GM21423 (cell line): ENCODE data around the gene NAT8.
"Not testable (repeated sequence)": the region's sequence is repeated elsewhere in the genome, so short reads cannot be mapped to it uniquely, and the experiment has no call there.

Source experiments
- ATAC-seq: cut with Tn5 transposase; IDR thresholded peaks from one replicate; pipeline ENCODE4 v1.9.1; 2021; ENCODE audit warnings: mild to moderate bottlenecking, moderate library complexity; ENCODE audit not compliant: unreplicated experiment

The NAT8 gene, protein sequence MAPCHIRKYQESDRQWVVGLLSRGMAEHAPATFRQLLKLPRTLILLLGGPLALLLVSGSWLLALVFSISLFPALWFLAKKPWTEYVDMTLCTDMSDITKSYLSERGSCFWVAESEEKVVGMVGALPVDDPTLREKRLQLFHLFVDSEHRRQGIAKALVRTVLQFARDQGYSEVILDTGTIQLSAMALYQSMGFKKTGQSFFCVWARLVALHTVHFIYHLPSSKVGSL

DNA sequence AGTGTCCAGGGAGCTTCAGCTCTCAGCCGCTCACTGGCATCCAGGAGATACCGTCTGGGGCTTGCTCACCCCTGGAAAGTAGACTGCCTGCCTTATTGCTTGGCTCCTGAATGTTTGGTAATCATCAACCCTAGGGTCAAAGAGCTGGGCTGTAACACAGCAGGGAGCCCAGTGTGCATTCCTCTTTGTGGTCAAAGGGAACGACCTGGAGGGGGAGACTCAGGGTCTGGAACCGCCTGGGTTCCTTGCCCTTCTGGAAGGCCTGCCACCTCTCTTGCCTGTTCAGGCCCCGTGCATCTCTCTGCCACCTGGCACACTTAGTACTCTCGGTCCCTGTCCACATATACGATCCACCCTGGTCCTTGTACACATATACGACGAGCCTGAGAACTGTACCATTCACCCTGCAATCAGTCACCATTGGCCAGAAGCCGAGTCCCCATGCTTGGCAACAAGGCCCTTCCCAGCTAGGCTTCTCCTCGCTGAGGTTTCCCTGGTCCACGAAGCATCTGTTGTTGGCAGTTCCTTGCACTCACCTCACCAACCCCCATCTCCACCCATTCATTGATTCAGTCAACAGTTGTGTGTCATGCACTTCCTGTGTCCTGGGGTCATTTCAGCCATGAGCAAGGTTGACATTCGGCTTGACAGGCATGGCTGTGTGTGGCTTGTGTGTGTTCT is at the start of gene NAT8:
TSS of gene NAT8 (minus strand) at position 85 of the 681 bp plus-strand sequence. CDS start 794 bp downstream, outside the sequence.
- no peak for ATAC-seq

DNA sequence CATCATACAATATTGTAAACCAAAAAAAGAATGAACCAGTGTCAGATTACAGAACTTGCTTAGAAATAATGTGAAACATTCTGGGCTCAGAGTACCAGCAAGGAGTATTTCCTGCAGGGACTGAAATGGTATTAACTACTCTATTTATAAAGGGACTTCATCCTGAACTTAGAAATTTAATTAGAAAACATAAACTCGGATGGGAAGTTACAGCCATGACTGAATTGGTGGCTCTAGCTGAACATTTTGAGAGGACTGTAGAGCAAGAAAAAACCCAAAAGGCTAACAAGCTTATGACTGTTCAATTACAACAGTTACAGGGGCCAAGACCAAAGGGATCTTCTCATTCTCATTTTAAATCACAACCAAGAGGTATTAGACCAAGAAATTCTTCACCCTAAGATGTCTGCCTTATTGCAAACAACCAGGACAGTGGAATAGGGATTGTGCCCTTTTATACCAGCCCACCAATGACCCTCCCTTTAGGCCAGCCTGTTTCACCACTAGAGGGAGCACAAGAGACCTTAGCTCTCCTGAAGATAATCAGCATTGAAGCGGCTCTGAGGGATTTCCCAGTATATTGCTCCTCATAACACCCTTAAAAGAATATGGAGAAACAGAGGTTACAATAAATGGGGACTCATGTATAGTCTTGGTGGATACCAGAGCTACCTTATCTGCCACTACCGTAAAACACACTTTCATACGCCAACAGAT is 48.3 kb upstream of the NAT8 start:
- ATAC-seq = peak; percentile 58

DNA sequence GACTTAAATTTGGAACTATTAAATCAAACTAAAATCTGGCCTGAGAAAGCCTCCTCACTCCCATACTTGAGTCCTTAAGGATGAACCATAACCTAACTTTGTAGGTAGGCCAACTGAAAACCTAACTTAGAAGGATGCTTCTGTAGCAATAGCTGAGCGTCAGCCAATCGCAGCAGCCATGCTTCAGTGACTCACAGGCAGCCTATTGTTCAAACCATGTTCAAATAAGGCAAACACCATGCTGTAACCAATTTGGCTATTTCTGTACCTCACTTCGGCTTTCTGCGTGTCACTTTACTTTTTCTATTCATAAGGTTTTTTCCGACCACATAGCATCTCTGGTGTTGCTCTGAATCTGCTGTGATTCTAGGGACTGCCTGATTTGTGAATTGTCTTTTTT is 46.3 kb upstream of the NAT8 start:
- not testable (repeated sequence) for ATAC-seq

DNA sequence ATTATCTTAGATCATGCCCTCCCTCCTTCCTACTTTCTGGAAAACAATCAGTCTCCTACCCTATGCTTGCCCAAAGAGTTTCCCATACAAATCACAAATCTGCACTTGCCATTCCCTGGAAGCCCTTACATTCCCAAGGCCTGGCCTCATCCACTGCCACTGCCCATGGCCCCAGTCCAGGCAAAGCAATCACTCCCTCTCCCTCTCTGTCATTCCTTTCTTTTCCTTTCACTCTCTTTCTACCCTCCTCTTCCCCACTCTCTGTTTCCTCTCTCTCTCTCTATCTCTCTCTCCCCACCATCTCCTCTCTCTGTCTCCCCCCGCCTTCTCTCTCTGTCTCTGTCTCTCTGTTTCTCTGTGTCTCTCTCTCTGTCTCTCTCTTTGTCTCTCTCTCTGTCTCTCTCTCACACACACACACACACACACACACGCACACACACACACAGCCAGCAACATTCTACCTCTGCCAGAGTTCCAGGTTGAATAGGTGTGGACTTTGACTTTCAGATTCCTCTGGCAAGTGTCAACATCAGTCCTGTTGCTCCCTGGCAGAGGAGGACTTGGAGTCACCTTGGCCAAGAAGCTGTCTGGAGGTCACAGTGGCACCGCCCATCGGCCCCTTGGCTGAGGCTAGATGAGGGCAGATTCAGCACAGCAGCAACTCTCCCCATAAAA is 43.7 kb upstream of the NAT8 start:
- no peak for ATAC-seq

DNA sequence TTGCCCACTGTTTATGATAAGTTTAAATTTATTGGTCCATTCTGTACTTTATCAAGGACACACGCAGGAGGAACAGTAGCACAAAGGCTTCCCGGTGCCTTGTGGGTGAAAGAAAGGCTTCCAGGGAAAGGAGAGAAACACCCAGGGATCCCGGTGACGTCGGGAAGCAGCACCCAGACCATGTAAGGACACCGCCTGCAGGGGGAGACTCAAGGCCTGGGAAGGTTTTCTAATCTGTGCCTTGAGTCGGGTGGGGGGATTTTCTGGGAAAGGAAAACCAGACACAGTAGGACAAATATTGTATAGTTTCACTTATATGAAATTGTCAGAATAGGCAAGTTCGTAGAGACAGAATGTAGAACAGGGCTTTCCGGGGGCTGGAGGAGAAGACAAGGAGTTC is 42.7 kb upstream of the NAT8 start:
- not testable (repeated sequence) for ATAC-seq

DNA sequence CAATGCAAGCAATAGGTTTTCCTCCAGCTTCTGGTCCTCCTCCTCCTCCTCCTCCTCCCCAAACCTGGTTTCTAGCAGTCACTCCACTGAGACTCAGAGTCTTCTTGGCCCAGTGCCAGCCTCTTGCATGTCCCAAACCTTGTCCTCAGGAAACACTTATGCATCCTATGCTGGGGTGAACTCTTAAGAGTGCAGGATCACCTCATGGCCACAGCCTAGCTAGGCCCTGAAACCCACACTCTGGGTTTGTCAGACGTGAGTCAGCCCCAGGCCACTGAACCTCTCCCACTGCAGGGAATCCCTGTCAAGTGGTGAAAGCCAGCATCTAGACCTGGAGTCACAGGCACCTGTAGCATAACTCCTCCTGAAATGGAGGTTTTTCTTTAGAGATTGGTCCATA is 42.1 kb upstream of the NAT8 start:
- not testable (repeated sequence) for ATAC-seq

DNA sequence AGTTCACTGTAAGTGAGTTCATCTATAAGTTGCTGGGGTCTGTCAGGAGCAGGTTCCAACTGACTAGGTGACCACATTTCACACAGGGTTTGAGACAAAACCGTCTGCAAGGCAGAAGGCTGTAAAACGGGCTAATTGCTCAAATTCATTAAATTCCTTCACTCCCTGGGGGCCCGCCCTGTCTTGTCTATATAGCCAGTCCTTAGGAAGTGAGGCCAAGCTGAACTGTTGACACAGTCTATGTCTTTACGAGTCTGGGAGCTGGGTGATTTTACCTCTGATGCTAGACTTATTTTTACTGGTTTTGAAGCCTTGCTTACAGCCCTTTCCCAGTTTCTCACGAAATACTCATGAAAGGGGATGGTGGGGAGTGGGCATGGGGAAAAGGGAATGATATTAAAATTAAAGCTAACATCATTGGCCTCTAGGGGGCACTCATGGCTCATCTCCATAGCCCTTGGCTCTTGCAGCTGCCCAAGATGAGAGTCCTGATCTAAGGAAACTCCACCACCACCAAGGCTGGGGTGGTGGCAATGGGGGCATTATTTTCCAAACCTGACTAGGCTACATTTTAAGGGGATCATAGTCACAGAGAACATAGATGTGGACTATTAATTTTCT is 37.8 kb upstream of the NAT8 start:
- ATAC-seq = not testable (repeated sequence)

DNA sequence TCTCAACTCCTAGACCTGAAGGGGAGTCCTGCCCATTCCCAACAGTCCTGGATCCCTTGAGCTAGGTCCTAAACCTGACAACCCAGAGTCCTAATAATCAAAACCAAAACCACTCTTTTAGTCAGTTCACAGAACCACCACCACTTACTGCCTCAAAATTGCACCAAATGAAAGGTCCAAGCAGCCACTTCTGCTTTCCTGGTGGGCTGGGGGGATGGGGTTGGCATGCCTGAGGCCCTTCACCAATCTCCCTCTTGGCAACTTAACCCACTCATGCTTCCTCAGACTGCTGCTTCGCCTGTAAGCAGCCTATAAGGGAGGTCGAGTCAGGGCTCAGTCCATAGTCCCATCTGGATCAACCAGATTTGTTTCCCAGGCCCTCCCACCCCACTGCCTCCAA is 37.0 kb upstream of the NAT8 start:
- ATAC-seq = not testable (repeated sequence)

DNA sequence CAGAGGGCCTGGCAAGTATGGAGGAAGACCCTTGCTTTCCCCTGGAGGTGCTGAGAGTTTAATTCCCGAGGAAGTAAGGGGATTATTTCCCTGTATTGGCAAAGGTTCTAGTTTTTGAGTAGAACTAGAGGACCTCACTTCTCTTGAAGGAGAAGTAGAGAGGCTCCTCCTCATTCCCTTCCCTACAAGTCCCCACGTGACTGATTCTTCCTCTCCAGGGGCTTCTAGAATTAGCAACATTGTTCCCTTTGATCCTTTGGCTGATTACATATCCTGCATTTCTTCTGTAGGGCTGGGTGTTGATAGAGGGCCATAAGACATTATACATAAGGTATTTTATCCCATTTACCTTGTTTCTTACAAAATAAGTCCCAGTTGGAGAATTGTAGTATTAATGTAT is 35.8 kb upstream of the NAT8 start:
- not testable (repeated sequence) for ATAC-seq

DNA sequence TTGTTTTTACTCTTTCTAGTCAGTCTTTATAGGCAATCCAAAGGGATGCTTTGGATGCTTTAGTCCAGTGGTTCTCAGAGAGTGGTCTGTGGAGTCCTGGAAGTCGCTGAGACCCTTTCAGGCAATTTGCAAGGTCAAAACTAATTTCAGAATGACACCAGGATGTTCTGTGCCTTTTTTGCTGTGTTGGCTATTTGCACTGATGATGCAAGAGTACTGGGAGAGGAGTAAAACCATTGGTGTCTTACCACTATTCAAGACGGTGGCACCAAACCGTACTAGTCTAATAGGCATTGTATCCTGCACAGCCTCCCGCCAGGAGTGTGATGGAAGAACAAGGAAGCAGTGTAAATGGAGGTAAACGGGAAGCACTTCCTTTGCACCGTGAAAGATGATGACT is 34.0 kb upstream of the NAT8 start:
- ATAC-seq = not testable (repeated sequence)

DNA sequence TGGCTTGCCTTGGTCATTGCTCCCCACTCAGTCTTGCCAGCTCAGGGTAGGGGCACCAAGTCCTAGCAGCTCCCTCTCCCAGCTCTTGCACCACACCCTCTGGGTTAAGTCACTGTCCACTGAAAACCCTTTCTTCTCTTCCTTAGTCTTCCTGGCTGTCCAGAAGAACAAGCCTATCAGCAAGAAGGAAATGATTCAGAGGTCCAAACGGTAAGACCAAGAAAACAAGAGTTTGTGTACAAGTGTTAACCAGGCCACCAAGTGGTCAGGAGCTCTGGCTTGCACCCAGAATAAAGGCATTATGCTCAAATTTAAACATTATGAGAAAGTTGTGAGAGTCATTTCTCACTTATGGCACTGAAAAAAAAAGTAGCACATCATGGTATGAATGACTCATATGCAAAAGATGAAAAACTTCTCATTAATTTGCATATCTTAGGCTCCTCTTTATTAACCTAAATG is 32.5 kb upstream of the NAT8 start:
- not testable (repeated sequence) for ATAC-seq

DNA sequence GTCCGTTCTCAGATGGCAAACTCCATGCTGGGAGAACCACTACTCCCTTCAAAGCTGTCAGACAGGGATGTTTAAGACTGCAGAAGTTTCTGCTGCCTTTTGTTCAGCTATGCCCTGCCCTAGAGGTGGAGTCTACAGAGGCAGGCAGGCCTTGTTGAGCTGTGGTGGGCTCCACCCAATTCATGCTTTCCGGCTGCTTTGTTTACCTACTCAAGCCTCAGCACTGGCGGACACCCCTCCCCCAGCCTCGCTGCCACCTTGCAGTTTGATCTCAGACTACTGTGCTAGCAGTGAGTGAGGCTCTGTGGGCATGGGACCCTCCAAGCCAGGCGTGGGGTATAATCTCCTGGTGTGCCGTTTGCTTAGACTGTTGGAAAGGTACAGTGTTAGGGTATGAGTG is 27.8 kb upstream of the NAT8 start:
- not testable (repeated sequence) for ATAC-seq

DNA sequence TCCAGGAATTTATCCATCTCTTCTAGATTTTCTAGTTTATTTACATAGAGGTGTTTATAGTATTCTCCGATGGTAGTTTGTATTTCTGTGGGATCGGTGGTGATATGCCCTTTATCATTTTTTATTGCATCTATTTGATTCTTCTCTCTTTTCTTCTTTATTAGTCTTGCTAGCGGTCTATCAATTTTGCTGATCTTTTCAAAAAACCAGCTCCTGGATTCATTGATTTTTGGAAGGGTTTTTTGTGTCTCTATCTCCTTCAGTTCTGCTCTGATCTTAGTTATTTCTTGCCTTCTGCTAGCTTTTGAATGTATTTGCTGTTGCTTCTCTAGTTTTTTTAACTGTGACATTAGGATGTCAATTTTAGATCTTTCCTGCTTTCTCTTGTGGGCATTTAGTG is 25.0 kb upstream of the NAT8 start:
- not testable (repeated sequence) for ATAC-seq

DNA sequence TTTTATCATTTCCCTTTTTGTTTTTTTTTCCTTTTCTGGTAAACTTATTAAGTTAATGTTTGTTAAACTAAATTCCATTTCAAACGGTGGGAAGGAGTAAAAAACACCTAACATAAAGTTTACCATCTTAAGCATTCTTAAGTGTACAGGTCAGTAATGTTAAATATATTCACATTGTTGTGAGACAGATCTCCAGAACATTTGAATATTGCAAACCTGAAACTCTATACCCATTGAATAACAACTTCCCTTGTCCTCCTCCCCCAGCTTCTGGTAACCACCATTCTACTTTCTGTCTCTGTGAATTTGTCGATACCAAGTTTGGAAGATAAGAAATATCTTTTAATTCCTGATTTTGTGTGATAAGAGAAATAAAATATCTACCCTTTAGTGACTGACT is 12.0 kb upstream of the NAT8 start:
- ATAC-seq = no peak

DNA sequence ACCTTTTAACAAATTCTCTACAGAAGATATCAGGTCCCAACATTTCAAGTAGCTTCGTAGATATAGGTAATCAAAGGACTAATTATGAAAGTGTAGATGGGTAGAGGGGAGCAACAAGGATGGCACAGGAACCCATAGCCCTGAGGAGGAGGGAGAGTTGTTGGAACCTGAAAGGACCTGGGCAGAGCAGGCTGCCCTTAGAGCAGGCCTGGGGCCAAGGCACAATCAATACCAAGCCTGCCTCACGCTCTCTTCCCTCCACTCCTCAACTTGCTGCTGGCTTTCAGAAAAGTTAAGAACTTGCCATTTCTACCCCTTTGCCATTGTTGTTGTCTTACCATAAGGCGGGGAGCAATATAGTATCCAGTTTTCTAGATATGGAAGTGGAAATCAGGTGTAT is 10.1 kb upstream of the NAT8 start:
- no peak for ATAC-seq

DNA sequence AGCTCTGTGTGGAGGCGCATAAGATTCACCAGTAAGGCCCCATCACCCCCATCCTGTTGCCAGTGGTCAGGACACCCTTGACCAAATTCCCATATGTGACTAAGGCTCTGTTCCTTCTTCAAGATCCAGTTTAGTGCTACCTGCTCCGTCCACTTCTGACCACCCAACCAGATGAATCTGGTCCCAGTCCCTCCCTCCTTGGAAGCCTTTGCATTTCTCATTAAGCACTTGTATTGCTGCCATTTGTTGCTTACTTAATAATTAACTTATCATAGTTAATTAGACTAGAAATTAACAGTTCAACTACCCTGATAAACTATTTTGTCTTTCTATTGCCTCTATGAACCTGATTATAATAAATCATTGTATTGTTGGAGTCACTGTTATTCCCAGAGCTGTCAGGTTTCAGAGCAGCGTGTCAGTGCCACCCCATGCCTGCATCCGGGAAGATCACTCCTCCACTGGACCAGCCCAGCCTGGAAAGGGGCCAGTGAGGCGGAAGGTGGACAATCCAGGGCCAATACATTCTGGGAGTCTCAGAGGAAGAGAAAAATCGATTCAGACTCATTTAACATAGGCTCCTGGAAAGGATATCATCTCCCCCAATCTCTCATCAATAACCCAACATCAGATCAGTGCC is 9.5 kb upstream of the NAT8 start:
- no peak for ATAC-seq

DNA sequence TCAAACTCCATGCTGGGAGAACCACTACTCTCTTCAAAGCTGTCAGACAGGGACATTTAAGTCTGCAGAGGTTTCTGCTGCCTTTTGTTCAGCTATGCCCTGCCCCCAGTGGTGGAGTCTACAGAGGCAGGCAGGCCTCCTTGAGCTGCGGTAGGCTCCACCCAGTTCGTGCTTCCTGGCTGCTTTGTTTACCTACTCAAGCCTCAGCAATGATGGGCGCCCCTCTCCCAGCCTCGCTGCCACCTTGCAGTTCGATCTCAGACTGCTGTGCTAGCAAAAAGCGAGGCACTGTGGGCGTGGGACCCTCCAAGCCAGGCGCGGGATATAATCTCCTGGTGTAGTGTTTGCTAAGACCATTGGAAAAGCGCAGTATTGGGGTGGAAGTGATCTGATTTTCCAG is 5.5 kb upstream of the NAT8 start:
- ATAC-seq = not testable (repeated sequence)

DNA sequence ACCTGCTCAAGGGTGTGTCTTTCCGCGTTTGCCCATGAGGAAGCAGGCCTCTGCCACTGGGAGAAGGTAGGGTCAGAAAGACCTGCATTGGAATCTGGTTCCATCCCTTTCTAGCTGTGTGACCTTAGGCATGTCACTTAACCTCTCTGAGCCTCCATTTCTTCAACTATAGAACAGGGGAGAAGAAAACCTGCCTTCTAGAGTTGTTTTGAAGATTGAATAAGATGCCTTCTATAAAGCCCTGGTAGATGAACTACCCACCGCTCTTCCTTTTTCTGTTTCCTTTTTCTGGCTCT is 507 bp downstream of the NAT8 start:
- ATAC-seq = no peak

DNA sequence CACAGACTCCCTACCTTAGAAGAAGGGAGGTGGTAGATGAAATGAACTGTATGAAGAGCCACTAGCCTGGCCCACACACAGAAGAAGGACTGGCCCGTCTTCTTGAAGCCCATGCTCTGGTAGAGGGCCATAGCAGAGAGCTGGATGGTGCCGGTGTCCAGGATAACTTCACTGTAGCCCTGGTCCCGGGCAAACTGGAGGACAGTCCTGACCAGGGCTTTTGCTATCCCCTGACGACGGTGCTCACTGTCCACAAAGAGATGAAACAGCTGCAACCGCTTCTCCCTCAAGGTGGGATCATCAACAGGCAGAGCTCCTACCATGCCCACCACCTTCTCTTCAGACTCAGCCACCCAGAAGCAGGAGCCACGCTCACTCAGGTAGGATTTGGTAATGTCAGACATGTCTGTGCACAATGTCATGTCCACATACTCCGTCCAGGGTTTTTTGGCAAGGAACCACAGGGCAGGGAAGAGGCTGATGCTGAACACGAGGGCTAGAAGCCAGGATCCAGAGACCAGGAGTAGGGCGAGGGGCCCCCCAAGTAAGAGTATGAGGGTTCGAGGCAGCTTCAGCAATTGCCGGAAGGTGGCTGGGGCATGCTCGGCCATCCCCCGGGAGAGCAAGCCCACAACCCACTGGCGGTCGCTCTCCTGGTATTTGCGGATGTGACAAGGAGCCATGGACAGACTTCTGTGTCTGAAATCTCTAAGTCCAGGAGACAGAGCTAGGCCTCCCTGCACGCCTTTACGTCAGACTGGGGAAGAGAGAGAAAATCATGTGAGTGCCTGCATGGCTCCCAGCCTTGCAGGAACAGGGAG is 1.1 kb downstream of the NAT8 start:
- ATAC-seq = no peak

DNA sequence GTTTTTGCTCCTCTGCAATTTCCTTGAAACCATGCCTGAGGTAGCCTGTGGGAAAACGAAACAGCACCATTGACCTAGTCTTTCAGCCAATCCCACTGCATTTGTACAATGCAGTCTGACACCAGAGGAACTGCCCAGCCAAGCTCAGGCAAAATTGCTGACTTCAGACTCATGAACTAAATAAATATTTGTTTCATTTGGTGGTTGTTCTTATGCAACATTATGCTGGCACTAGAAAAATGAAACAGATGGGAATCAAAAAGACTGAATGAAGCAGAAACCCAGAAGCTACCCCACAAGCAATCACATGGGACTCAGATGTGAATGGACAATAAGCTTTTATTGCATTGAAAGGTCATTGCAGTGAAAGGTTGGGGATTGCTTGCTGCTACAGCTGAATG is 1.7 kb downstream of the NAT8 start:
- no peak for ATAC-seq
